ENCODE results near the gene CCDC92B. TPM values are rescaled to one million over a fixed set of nuclear protein-coding genes. Genes with fewer than 3 reads are reported as not detected.

The CCDC92B gene
- total and polyA plus RNA-seq, 2 of the 4 experiments (the other 2 are of a cell fraction), result not detected

DNA sequence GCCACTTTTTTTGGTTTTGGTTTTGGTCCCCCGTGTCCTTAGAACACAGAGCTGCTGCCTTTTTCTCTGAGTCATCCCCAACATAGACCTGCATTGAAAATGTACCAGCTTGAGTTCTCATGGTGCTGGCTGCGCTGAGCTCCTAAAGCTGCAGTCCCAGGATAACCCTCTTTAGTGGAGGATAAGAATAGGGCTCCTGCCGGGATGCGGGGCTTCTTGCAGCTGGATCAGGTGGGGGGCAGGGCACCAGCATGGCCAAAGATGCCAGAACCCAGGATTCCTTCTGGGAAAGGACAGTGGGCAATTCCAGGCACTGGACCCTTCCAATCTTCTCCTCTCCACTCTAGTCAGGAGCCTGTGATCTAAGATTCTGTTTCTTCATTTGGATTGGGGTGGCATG is 29.6 kb downstream of the CCDC92B start:
- CTCF ChIA-PET, result no interaction called here

More for the DNA sequence above, 29.6 kb downstream of the CCDC92B start:
- H3K79me1 ChIP-seq (ENCODE audit: low read depth in 1 of 2, low read length in 2 of 2), result no peaks in the 10 kb centered on the region
- no peak overlapping the region for H3K18ac ChIP-seq (ENCODE audit: low read depth, low read length)
- H4K20me1 ChIP-seq (ENCODE audit: insufficient read depth, low read length), result no peaks in the 10 kb centered on the region
- H3K23ac ChIP-seq (ENCODE audit: low read depth, low read length), result no peak overlapping the region
- H3K56ac ChIP-seq (ENCODE audit: extremely low read depth, insufficient read depth, low read length), result no peak overlapping the region
- POLR2A ChIA-PET (ENCODE audit: unreplicated experiment), result no interaction called here
- H4K91ac ChIP-seq (ENCODE audit: insufficient read depth, low read depth, low read length), result no peak overlapping the region
- H3K36me3 ChIP-seq (ENCODE audit: control insufficient read depth, insufficient read depth, low read length), result no peaks in the 10 kb centered on the region
- TF ChIP-seq MXI1 (IDR thresholded peaks at IDR 0.05; ENCODE audit: borderline replicate concordance, low read depth, low read length), result no peak
- TF ChIP-seq RFX5 (IDR thresholded peaks at IDR 0.05; ENCODE audit: low read depth, low read length), result no peak
- no peak for TF ChIP-seq MAFK (IDR thresholded peaks at IDR 0.05; ENCODE audit: low read depth, low read length)
- no peak for TF ChIP-seq MAZ (IDR thresholded peaks at IDR 0.05; ENCODE audit: borderline replicate concordance, low read depth, low read length)
- TF ChIP-seq CHD1 (IDR thresholded peaks at IDR 0.05; ENCODE audit: low read depth, low read length), result no peak
- TF ChIP-seq RCOR1 (IDR thresholded peaks at IDR 0.05; ENCODE audit: insufficient replicate concordance, low read length), result no peak
- no peak for TF ChIP-seq CEBPB (IDR thresholded peaks at IDR 0.05; ENCODE audit: low read depth, low read length)
- TF ChIP-seq, protein P1, sequence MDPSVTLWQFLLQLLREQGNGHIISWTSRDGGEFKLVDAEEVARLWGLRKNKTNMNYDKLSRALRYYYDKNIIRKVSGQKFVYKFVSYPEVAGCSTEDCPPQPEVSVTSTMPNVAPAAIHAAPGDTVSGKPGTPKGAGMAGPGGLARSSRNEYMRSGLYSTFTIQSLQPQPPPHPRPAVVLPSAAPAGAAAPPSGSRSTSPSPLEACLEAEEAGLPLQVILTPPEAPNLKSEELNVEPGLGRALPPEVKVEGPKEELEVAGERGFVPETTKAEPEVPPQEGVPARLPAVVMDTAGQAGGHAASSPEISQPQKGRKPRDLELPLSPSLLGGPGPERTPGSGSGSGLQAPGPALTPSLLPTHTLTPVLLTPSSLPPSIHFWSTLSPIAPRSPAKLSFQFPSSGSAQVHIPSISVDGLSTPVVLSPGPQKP (IDR thresholded peaks at IDR 0.05; ENCODE audit: borderline replicate concordance, low read depth, low read length), result no peak
- TF ChIP-seq, protein P2, sequence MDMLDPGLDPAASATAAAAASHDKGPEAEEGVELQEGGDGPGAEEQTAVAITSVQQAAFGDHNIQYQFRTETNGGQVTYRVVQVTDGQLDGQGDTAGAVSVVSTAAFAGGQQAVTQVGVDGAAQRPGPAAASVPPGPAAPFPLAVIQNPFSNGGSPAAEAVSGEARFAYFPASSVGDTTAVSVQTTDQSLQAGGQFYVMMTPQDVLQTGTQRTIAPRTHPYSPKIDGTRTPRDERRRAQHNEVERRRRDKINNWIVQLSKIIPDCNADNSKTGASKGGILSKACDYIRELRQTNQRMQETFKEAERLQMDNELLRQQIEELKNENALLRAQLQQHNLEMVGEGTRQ (IDR thresholded peaks at IDR 0.05; ENCODE audit: low read depth, low read length), result no peak
- no peak overlapping the region for H3K4me3 ChIP-seq (ENCODE audit: insufficient read depth, low read depth, low read length)
- no peak overlapping the region for H2BK120ac ChIP-seq (ENCODE audit: low read depth, low read length)
- H3K27ac ChIP-seq (ENCODE audit: insufficient read depth, low read length), result no peak overlapping the region
- H3K27me3 ChIP-seq (ENCODE audit: control insufficient read depth, insufficient read depth, low read length), result peaks cover 35% of the 10 kb centered on the region
- no peak overlapping the region for H2AK5ac ChIP-seq (ENCODE audit: low read depth, low read length)
- H3K14ac ChIP-seq (replicated peaks; ENCODE audit: low read depth, low read length), result no peak overlapping the region
- no TSS peak for BruUV-seq (replicated peaks)
- no peak overlapping the region for H2BK15ac ChIP-seq (ENCODE audit: low read depth, low read length)
- H2BK5ac ChIP-seq (ENCODE audit: low read depth, low read length, poor library complexity, severe bottlenecking), result no peak overlapping the region
- H2AK9ac ChIP-seq (replicated peaks; ENCODE audit: low read depth, low read length, poor library complexity), result no peak overlapping the region
- DNase-seq (no peak), ATAC-seq (ENCODE audit: low read depth) (no peak)
- intact Hi-C loops (cut with micrococcal nuclease), result no loop called here
- in situ Hi-C loops (cut with MboI; ENCODE audit: low sequenced_read_pairs), result no loop called here
- WGBS, 2 experiments (ENCODE audit: extremely low coverage in 2 of 2, insufficient read length in 1 of 2), result no CpG with 5 or more reads among the region's 4 CpGs
- H3K4me1 ChIP-seq (ENCODE audit: control insufficient read depth, insufficient read depth, low read length), result no peaks in the 10 kb centered on the region
- H3K9ac ChIP-seq (ENCODE audit: low read depth, low read length), result no peak overlapping the region
- H3K9me1 ChIP-seq (ENCODE audit: insufficient read depth, low read length), result no peaks in the 10 kb centered on the region
- H4K8ac ChIP-seq (ENCODE audit: low read depth in 2 of 2, low read length in 2 of 2), result no peak overlapping the region
- H3K4me2 ChIP-seq (ENCODE audit: low read depth, low read length), result no peak overlapping the region
- no peaks in the 10 kb centered on the region for H3K9me3 ChIP-seq (ENCODE audit: control insufficient read depth, insufficient read depth, low read length)
- H3K4ac ChIP-seq (ENCODE audit: low read depth, low read length), result no peak overlapping the region
- H2AFZ ChIP-seq (replicated peaks; ENCODE audit: low read length, poor library complexity), result no peak overlapping the region
- dilution Hi-C loops (cut with HindIII; ENCODE audit: low sequenced_read_pairs, unreplicated experiment), result no loop called here
- H4K5ac ChIP-seq (ENCODE audit: low read depth, low read length), result no peak overlapping the region
- no peak overlapping the region for H2BK20ac ChIP-seq (ENCODE audit: low read depth, low read length)

Data from IMR-90 (cell line).